C4-2B (cell line): ENCODE results near the gene MFGE8.
A peak's percentile ranks its signal among the peaks of the same experiment; 100 is the strongest.

Experiments
- H3K27ac ChIP-seq: fragments of 450-650 bp; 2 replicates; pipeline ENCODE4 v1.5.1; 2017
- ZFX ChIP-seq: fragments of 450-650 bp; IDR thresholded peaks from 2 replicates; pipeline ENCODE4 v1.6.1; 2017
- TF ChIP-seq, protein P1 (sequence below): fragments of 450-650 bp; conservative IDR thresholded peaks from 2 replicates; pipeline ENCODE4 v1.5.1; 2017; ENCODE audit warnings: mild to moderate bottlenecking

MFGE8 gene

DNA sequence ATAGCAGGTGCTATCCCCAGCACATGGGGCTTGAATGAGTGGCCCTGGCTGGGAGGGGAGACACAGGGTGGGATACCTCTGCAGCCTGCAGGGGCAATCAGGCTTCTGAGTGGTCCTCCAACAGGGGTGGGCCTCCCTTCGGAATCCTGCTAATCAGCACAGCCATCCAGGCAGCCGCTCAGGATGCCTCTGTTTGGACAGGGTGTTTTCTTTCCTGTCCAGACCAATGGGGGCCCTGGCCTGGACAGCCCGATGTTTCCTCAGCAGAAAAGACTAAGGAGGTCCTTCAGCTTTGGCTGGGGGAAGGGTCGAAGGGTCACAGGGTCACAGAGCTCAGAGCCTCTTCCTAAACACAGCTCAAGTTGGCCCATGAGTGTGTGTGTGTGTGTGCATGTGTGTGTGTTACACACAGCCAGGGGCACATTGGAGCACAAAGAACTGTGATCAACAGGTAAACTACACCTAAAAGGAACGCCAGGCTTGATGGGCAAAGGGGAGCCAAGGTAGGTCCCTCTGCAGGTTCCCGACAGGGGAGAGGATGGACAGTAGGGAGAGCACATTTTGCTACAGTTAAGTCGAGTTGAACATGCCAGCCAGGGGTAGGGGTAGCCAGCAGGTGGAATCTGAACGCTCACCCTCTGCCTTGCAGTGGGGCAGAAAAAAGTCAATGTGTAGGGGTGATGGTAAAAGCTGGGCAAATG, 16.7 kb downstream of the MFGE8 start:
- peak overlapping the region; percentile 15; the same call in 1 of the 2 replicates for H3K27ac ChIP-seq
- TF ChIP-seq ZFX = no peak
- TF ChIP-seq, protein P1, sequence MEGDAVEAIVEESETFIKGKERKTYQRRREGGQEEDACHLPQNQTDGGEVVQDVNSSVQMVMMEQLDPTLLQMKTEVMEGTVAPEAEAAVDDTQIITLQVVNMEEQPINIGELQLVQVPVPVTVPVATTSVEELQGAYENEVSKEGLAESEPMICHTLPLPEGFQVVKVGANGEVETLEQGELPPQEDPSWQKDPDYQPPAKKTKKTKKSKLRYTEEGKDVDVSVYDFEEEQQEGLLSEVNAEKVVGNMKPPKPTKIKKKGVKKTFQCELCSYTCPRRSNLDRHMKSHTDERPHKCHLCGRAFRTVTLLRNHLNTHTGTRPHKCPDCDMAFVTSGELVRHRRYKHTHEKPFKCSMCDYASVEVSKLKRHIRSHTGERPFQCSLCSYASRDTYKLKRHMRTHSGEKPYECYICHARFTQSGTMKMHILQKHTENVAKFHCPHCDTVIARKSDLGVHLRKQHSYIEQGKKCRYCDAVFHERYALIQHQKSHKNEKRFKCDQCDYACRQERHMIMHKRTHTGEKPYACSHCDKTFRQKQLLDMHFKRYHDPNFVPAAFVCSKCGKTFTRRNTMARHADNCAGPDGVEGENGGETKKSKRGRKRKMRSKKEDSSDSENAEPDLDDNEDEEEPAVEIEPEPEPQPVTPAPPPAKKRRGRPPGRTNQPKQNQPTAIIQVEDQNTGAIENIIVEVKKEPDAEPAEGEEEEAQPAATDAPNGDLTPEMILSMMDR = no peak

DNA sequence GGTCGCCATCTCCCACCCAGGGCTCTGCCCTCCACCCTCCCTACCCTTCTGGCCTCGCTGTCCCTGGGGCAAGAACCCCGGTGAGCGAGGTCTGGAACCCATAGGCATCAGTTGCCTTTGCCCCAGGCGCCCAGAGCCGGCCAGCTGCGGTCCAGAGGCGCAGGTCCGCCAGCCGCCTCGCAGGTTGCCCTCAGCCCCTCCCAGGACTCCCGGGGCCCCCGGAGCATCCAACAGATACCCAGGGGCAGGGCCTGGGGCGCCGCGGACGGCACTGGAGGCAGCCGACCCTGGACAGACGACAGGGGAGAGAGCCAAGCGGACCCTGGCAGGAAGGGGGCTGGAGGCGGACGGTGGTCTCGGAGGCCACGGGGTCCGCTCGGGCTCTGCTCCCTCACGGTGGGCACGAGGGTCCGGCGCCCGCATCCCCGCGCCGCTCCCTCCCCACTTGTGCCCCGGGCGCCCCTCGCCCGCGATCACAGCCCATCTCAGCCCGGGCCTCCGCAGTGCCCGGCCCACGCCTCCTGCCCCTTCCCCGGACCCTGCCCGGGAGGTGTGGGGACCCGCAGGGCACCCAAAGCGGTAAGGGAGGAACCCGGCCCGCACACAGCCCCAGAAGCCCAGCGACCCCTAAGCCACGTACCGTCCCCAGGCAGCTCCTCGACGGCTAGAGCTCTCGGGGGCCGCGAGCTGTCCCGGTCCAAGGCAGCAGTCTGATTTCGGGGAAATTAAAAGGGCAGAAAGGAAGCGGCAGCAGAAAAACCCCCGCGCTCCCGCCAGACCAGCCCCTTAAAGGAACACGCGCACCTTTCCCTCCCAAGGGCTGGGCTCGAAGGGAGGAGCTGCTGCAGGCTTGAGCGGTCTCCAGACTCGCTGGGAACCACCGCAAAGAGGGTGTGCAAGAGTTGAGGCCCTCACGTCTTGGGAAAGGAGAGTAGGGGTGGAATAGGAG, 18.1 kb downstream of the MFGE8 start, which contains the start of gene HAPLN3:
Gene HAPLN3 (minus strand): TSS at position 726 of the 949 bp plus-strand sequence. CDS start 8,246 bp downstream, outside the sequence.
- no peak within 1 kb of the TSS for H3K27ac ChIP-seq
- no peak for TF ChIP-seq ZFX
- TF ChIP-seq, protein P1 = no peak

DNA sequence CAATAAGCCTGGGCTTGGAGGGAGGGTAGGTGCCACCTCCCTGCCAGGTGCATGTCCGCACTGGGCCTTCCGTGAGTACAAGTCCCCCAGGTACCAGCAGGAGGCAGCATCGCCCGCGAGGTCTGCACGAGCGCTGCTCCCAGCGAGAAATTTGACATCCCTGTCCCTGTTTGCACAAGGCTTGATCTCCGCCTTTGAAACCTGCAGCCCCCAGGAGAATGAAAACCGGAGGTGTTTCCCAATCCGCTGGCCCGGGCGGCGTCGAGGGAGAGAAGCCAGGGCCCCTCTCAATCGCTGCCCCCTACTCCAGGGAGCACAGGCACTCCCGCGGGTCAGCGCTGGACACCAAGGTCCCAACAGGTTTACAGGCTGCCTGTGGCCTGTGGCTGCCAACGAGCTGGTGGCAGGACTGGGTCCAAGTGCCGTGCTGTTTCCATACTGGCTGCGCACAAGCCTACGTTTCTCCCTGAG, 18.8 kb downstream of the MFGE8 start:
- no peak overlapping the region for H3K27ac ChIP-seq
- no peak for TF ChIP-seq ZFX
- TF ChIP-seq, protein P1 = peak; percentile 89

DNA sequence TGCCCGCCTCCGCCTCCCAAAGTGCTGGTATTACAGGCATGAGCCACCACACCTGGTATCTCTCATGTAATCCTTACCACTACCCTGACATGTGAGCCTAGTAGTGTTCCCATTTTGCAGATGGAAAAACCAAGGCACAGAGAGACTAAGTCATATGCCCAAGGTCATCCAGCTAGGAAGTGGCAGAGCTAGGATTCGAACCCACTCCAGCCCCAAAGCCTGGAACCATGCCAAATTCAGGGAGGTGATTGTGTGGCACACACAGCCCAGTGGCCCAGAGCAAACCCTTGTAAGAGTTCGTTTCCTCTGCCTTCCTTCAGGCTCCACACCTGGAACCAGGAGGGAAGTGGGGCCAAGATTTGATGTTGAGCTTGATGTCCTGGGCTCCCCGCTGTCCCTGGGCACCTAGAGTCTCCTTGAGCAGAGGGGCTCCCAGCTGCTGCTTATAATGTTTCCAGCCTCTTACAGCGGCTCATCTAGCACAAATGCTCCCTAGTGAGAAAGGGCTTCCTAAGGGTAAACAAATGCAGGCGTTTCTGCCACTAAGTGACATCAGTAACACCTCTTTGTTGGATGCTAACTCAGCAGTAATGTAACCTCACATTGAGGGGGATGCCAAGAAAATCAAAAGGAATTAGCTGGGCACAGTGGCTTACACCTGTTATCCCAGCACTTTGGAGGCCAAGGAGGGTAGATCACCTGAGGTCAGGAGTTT, 21.5 kb downstream of the MFGE8 start:
- TF ChIP-seq, protein P1 = no peak
- TF ChIP-seq ZFX = no peak
- H3K27ac ChIP-seq = no peak overlapping the region

DNA sequence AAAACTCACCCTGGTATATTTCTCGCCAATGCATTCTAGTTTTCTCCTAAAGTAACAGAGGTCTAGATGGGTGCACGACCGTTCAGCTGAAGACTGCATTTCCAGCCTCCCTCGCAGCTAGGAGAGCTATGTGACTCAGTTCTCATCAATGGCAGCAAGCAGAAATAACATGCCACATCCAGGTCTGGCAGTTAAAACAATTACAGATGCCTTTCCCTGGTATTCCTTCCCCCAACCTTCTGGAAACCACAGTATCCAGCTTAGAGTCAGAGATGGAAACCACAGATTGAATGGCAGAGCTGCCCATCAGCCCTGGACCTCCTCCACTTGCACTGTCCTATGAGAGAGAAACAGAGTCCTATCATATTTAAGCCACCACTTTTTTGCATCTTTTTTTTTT, 22.7 kb downstream of the MFGE8 start:
- no peak for TF ChIP-seq ZFX
- TF ChIP-seq, protein P1 = no peak
- H3K27ac ChIP-seq = no peak overlapping the region

DNA sequence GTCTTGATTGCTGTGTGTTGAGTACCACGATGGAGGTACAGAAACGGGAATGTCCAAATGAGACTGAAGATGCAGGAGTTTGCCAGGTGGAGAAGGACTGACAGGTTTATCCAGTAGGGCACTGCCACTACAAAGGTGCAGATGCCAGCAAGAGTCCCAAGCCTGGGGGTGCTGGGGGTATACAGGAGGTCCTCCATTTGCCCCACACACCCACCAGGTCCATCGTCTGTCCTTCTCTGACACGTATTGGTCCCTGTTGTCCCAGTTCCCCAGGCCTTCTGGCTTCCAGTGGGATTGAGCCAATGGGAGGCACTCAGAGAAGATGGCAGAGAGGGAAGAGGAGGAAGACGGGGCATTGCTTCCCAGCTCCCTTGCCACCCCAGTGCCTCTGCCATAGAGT, 24.5 kb downstream of the MFGE8 start:
- no peak for TF ChIP-seq ZFX
- TF ChIP-seq, protein P1 = no peak
- H3K27ac ChIP-seq = no peak overlapping the region
